Right lobe of liver (tissue), 4 donors: ENCODE measurements around the gene MBOAT1.

Source experiments
- POLR2A ChIP-seq: fragments of 450-650 bp; IDR thresholded peaks from one replicate; pipeline ENCODE4 v1.6.1; 2017; ENCODE audit warnings: antibody characterized with exemption, mild to moderate bottlenecking
- TF ChIP-seq, protein P1 (sequence below), 4 donors: fragments of 200-600 bp in 3 of 4; fragments of 450-650 bp in 1 of 4; IDR thresholded peaks; one replicate each; pipeline versions ENCODE4 v1.5.1 to v1.8.0; 2016 to 2022; ENCODE audit warnings: antibody characterized with exemption in 4 of 4, mild to moderate bottlenecking in 2 of 4
- donor health status: DM: no; HTN: no; CAD: no.
- donor health status: DM: no; HTN: no; CAD: no.
- donor health status: DM: no; HTN: yes; CAD: no.

GRCh38 chr6:20160541-20161283 is 51.6 kb downstream of the MBOAT1 start:
- TF ChIP-seq, protein P1, sequence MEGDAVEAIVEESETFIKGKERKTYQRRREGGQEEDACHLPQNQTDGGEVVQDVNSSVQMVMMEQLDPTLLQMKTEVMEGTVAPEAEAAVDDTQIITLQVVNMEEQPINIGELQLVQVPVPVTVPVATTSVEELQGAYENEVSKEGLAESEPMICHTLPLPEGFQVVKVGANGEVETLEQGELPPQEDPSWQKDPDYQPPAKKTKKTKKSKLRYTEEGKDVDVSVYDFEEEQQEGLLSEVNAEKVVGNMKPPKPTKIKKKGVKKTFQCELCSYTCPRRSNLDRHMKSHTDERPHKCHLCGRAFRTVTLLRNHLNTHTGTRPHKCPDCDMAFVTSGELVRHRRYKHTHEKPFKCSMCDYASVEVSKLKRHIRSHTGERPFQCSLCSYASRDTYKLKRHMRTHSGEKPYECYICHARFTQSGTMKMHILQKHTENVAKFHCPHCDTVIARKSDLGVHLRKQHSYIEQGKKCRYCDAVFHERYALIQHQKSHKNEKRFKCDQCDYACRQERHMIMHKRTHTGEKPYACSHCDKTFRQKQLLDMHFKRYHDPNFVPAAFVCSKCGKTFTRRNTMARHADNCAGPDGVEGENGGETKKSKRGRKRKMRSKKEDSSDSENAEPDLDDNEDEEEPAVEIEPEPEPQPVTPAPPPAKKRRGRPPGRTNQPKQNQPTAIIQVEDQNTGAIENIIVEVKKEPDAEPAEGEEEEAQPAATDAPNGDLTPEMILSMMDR (IDR thresholded peaks at IDR 0.05): no peak
- no peak for TF ChIP-seq POLR2A
